Heart left ventricle (tissue), 16 donors: ENCODE data around the gene KLK2. TPM values are rescaled to one million over a fixed set of nuclear protein-coding genes. Genes with fewer than 3 reads are reported as not detected.

Experiments used
- ATAC-seq, 4 donors: fragments of 200-7000 bp; cut with Tn5 transposase; one replicate each; pipeline ENCODE4 v1.9.1; 2020 to 2022; ENCODE audit warnings: moderate library complexity in 4 of 4, mild to moderate bottlenecking in 3 of 4, moderate number of reproducible peaks in 1 of 4
- DNase-seq, 5 donors: peaks; one replicate each; pipeline ENCODE4 v3.0.0-alpha.2; 2020
- H3K27ac ChIP-seq, 12 donors: fragments of 200-600 bp; sonication (generic) in 4 of 12; one replicate each; pipeline versions ENCODE4 v1.5.0 to v1.8.0; 2016 to 2022; ENCODE audit warnings: mild to moderate bottlenecking in 2 of 12
- H3K27me3 ChIP-seq, 9 donors: fragments of 200-600 bp; sonication (generic) in 2 of 9; one replicate each; pipeline versions ENCODE4 v1.5.1 to v1.8.0; 2016 to 2022; ENCODE audit warnings: mild to moderate bottlenecking in 3 of 9
- H3K36me3 ChIP-seq, 9 donors: fragments of 200-600 bp; sonication (generic) in 2 of 9; one replicate each; pipeline versions ENCODE4 v1.5.0 to v1.8.0; 2018 to 2022; ENCODE audit warnings: mild to moderate bottlenecking in 2 of 9
- H3K4me1 ChIP-seq, 12 donors: fragments of 200-600 bp; sonication (generic) in 4 of 12; one replicate each; pipeline versions ENCODE4 v1.5.0 to v1.8.0; 2016 to 2022; ENCODE audit warnings: mild to moderate bottlenecking in 3 of 12
- H3K4me3 ChIP-seq, 12 donors: fragments of 200-600 bp; sonication (generic) in 4 of 12; one replicate each; pipeline versions ENCODE4 v1.5.0 to v1.8.0; 2017 to 2022; ENCODE audit warnings: mild to moderate bottlenecking in 9 of 12, moderate library complexity in 4 of 12
- H3K9me3 ChIP-seq, 12 donors: fragments of 200-600 bp; sonication (generic) in 4 of 12; one replicate each; pipeline versions ENCODE4 v1.5.0 to v1.8.0; 2016 to 2022; ENCODE audit warnings: mild to moderate bottlenecking in 1 of 12
- CTCF ChIP-seq, 12 donors: fragments of 200-600 bp; sonication (generic) in 4 of 12; IDR thresholded peaks; one replicate each; pipeline versions ENCODE4 v1.5.0 to v1.8.0; 2018 to 2022; ENCODE audit warnings: antibody characterized with exemption in 12 of 12, mild to moderate bottlenecking in 5 of 12
- POLR2A ChIP-seq, 2 donors: fragments of 450-650 bp; IDR thresholded peaks; one replicate each; pipeline ENCODE4 v1.6.1; 2017; ENCODE audit warnings: antibody characterized with exemption in 2 of 2, mild to moderate bottlenecking in 2 of 2, moderate library complexity in 2 of 2
- WGBS, 4 donors: extraction: QIAGEN DNeasy Blood & Tissue Kit in 2 of 4; methylation state at CpG; one replicate each; pipeline versions ENCODE4 v1.1.5 to v1.1.7; 2013 to 2018; 5-methylcytosine and 5-hydroxymethylcytosine counted together
- intact Hi-C, 10 donors: fragments of 100-400 bp; cut with DNase I; formaldehyde crosslinking; loops; one replicate each; pipeline versions ENCODE4 v1.11.1 to v1.14.2; 2022
- long read RNA-seq, 3 donors: library from polyadenylated mRNA; unstranded; transcript quantifications; one replicate each; pipeline ENCODE4 v2.0.0, GENCODE V29; 2020 to 2021
- polyA plus RNA-seq, 2 donors: library from polyadenylated mRNA; stranded (reverse); fragments of 200-250 nt; gene quantifications; one replicate each; pipeline ENCODE4 v1.2.3, GENCODE V29; 2013
- total RNA-seq, 9 donors: library from RNA; depleted of rRNA in 2 of 9; stranded (reverse); fragments of >200 nt in 2 of 9; fragmentation: NEBNext Ultra II Directional in 3 of 9; extraction: Animal tissue kit (Norgen Biotek cat#: 25700) in 3 of 9; gene quantifications; one replicate each; pipeline versions ENCODE4 v1.1.0 to v1.2.4, GENCODE V29; 2016 to 2023
- donor health status: ischemic (EF 13 %, LVEDD 7.1; RV severe dilation, severe dysfunction).
- donor health status: healthy with polysubstance abuse.
- donor health status: DM: no; HTN: yes; CAD: no.
- donor health status: DM: no; HTN: no; CAD: no.
- donor health status: ischemic (EF 25% LVEDD 6.9; RV normal size, moderate dysfunction).
- donor health status: ischemic (EF 25% LVEDD 5.7; RV mildly dilated, moderate dysfunction).
- donor health status: healthy.
- donor health status: DM: yes; HTN: yes; CAD: no.
- donor health status: ischemic (EF 35%, LVEDD 5.7; RV mildly dilated, moderate dysfunction).
- donor health status: nonischemic (EF 11% LVEDD 7.7; RV severe dilation, severe dysfunction).
- donor health status: DM: yes; HTN: yes; CAD: no.
- donor health status: PGD.
- donor health status: ischemic (EF 29% LVEDD 5.4; RV normal size, mild dysfunction).
- donor health status: nonischemic (EF 23%, LVEDD 6.1; RV moderate dilation, normal function).

Gene KLK2
- total RNA-seq, result not detected
- not detected for polyA plus RNA-seq
- long read RNA-seq, donor 1, result 0 reads
- long read RNA-seq, donor 2, result 0 reads
- long read RNA-seq, donor 3, result 0 reads

GRCh38 chr19:50873056-50873455 is at the start of gene KLK2:
KLK2 (plus strand) TSS chr19:50873439; CDS start chr19:50873474, 35 bp downstream.
- intact Hi-C loops, result no loop called here
- no peak for TF ChIP-seq CTCF (IDR thresholded peaks at IDR 0.05)
- no peak for TF ChIP-seq POLR2A (IDR thresholded peaks at IDR 0.05)
- WGBS, 4 donors, result 76 to 80% (median 78%) methylated on average over 2 to 3 of the region's 3 CpGs
- no peaks in the 10 kb centered on the region for H3K4me1 ChIP-seq
- H3K4me3 ChIP-seq, result no peak within 1 kb of the TSS
- no peaks in the 10 kb centered on the region for H3K9me3 ChIP-seq
- DNase-seq, result no peak
- no peak within 1 kb of the TSS for H3K27ac ChIP-seq
- no peak for ATAC-seq
- H3K36me3 ChIP-seq, result no peaks in the 10 kb centered on the region
- peaks cover 4 to 62% (median 15%) of the 10 kb centered on the region in 9 donors for H3K27me3 ChIP-seq

GRCh38 chr19:50826492-50827240 is 46.6 kb upstream of the KLK2 start:
- no peaks in the 10 kb centered on the region for H3K4me1 ChIP-seq
- H3K4me3 ChIP-seq, result no peak overlapping the region
- H3K27ac ChIP-seq, result no peak overlapping the region
- H3K36me3 ChIP-seq, result no peaks in the 10 kb centered on the region
- no peaks in the 10 kb centered on the region for H3K9me3 ChIP-seq
- 73 to 84% (median 79%) methylated on average over 11 to 43 of the region's 43 CpGs for WGBS, 4 donors
- TF ChIP-seq POLR2A (IDR thresholded peaks at IDR 0.05), result no peak
- TF ChIP-seq CTCF (IDR thresholded peaks at IDR 0.05), result no peak
- intact Hi-C loops, result no loop called here
- DNase-seq (no peak), ATAC-seq (no peak)
- peaks cover 2 to 48% (median 16%) of the 10 kb centered on the region in 9 donors for H3K27me3 ChIP-seq

- no peak for DNase-seq
- no peak for TF ChIP-seq POLR2A (IDR thresholded peaks at IDR 0.05)
- TF ChIP-seq CTCF (IDR thresholded peaks at IDR 0.05), result no peak
- no peak overlapping the region for H3K4me3 ChIP-seq
- intact Hi-C loops, result no loop called here
- no peak for ATAC-seq
- 77 to 80% (median 78%) methylated on average over 14 of the region's 14 CpGs for WGBS, 4 donors
- no peaks in the 10 kb centered on the region for H3K9me3 ChIP-seq
- H3K4me1 ChIP-seq, result no peaks in the 10 kb centered on the region
- H3K27ac ChIP-seq, result no peak overlapping the region
- peaks cover 0 to 41% (median 12%) of the 10 kb centered on the region in 9 donors for H3K27me3 ChIP-seq
- no peaks in the 10 kb centered on the region for H3K36me3 ChIP-seq
Measured at GRCh38 chr19:50827476-50827875, 45.8 kb upstream of the KLK2 start.

- no peaks in the 10 kb centered on the region for H3K4me1 ChIP-seq
- TF ChIP-seq POLR2A (IDR thresholded peaks at IDR 0.05) (no peak), CTCF (IDR thresholded peaks at IDR 0.05) (no peak)
- H3K9me3 ChIP-seq, result no peaks in the 10 kb centered on the region
- peaks cover 0 to 37% (median 6%) of the 10 kb centered on the region in 9 donors for H3K27me3 ChIP-seq
- WGBS, 4 donors, result 79 to 83% (median 80%) methylated on average over 5 of the region's 5 CpGs
- no peak for ATAC-seq
- H3K27ac ChIP-seq, result no peak overlapping the region
- DNase-seq, result no peak
- no peak overlapping the region for H3K4me3 ChIP-seq
- no peaks in the 10 kb centered on the region for H3K36me3 ChIP-seq
- intact Hi-C loops, result no loop called here
Measured at GRCh38 chr19:50829801-50830200, 43.4 kb upstream of the KLK2 start.
